Measurements from ENCODE around the gene GLRA3. TPM values are rescaled to one million over a fixed set of nuclear protein-coding genes. Genes with fewer than 3 reads are reported as not detected.

The GLRA3 gene
- total and polyA plus RNA-seq, 9 donors: not detected

- WGBS, 3 donors: 72 to 78% (median 75%) methylated on average over 3 of the region's 3 CpGs
- TF ChIP-seq CTCF (IDR thresholded peaks at IDR 0.05) (no peak), EP300 (IDR thresholded peaks at IDR 0.05) (no peak), POLR2A (IDR thresholded peaks at IDR 0.05) (no peak)
- intact Hi-C loops (cut with DNase I): no loop called here
- Histone ChIP-seq H3K9me3 (no peaks in the 10 kb centered on the region), H3K27me3 (no peaks in the 10 kb centered on the region), H3K36me3 (no peaks in the 10 kb centered on the region), H3K4me3 (no peak overlapping the region), H3K27ac (no peak overlapping the region), H3K4me1 (ENCODE audit: insufficient read depth) (no peaks in the 10 kb centered on the region)
- no peak for DNase-seq
These were observed 24.6 kb upstream of the GLRA3 start for GRCh38 chr4:174853629-174854028.

DNA sequence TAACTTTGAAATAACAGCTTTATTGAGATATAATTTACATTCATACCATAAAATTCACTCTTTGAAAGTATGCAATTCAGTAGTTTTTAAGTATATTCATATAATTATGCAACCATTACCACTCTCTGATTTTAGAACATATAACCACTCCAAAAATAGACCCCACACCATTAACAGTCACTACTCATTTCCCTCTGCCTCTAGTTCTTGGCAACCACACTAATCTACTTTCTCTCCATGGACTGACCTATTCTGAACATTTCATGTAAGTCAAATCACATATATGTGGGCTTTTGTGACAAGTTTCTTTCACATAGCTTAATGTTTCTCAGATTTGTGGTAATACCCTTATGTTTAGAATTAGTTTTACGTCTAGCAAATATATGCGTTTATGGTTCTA lies 19.5 kb upstream of the GLRA3 start:
- Histone ChIP-seq H3K4me3 (no peak overlapping the region), H3K4me1 (ENCODE audit: insufficient read depth) (no peaks in the 10 kb centered on the region), H3K36me3 (no peaks in the 10 kb centered on the region), H3K9me3 (no peaks in the 10 kb centered on the region), H3K27ac (no peak overlapping the region), H3K27me3 (no peaks in the 10 kb centered on the region)
- TF ChIP-seq CTCF (IDR thresholded peaks at IDR 0.05) (no peak), POLR2A (IDR thresholded peaks at IDR 0.05) (no peak), EP300 (IDR thresholded peaks at IDR 0.05) (no peak)
- 75 to 93% (median 85%) methylated on average over 2 of the region's 2 CpGs for WGBS, 3 donors
- no peak for DNase-seq
- intact Hi-C loops (cut with DNase I): no loop called here

- H3K36me3 ChIP-seq: no peaks in the 10 kb centered on the region
- H3K27me3 ChIP-seq: no peaks in the 10 kb centered on the region
- H3K4me3 ChIP-seq: no peak overlapping the region
- intact Hi-C loops (cut with DNase I): no loop called here
- no peaks in the 10 kb centered on the region for H3K9me3 ChIP-seq
- no peak for DNase-seq
- 19 to 47% (median 26%) methylated on average over 2 of the region's 2 CpGs for WGBS, 3 donors
- H3K27ac ChIP-seq: no peak overlapping the region
- no peaks in the 10 kb centered on the region for H3K4me1 ChIP-seq (ENCODE audit: insufficient read depth)
- no peak for TF ChIP-seq POLR2A (IDR thresholded peaks at IDR 0.05)
- TF ChIP-seq CTCF (IDR thresholded peaks at IDR 0.05): no peak
- no peak for TF ChIP-seq EP300 (IDR thresholded peaks at IDR 0.05)
These were observed 18.9 kb upstream of the GLRA3 start for GRCh38 chr4:174847801-174848427.

- H3K27ac ChIP-seq: no peak overlapping the region
- no peak for DNase-seq
- H3K4me3 ChIP-seq: no peak overlapping the region
- TF ChIP-seq EP300 (IDR thresholded peaks at IDR 0.05) (no peak), POLR2A (IDR thresholded peaks at IDR 0.05) (no peak), CTCF (IDR thresholded peaks at IDR 0.05) (no peak)
- no peaks in the 10 kb centered on the region for H3K9me3 ChIP-seq
- H3K27me3 ChIP-seq: no peaks in the 10 kb centered on the region
- H3K36me3 ChIP-seq: no peaks in the 10 kb centered on the region
- no peaks in the 10 kb centered on the region for H3K4me1 ChIP-seq (ENCODE audit: insufficient read depth)
- intact Hi-C loops (cut with DNase I): no loop called here
These were observed 6.5 kb upstream of the GLRA3 start for GRCh38 chr4:174835536-174835935.

All from ovary (tissue), 9 donors.